Measurements from ENCODE around the gene SERPINE3. TPM values are rescaled to one million over a fixed set of nuclear protein-coding genes. Genes with fewer than 3 reads are reported as not detected.

Gene SERPINE3
- total RNA-seq, 4 donors from 2014 or later = 0.12 TPM; not detected in 3

DNA sequence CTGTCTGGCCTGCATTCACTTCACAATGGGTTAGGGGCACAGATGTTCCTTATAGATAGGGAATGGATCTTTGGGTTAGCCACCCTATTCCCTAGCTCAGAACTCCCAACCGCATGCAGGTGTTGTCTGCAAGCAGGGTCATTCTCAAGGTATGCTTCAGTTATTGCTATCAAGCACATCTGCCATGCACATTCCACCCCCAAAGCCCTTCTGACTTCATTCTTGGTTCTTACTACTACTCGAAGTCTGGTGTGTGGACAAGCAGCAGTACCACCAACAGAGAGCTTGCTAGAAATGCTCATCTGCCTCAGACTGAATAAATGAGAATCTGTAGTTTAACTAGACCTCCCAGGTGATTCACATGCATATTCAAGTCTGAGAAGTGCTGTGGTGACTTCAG lies 31.3 kb downstream of the SERPINE3 start:
- intact Hi-C loops (cut with DNase I; ENCODE audit: low total_unique reads) = no loop called here
- DNase-seq (ENCODE audit: low spot score in 2 of 2) = no peak
- 79% methylated on average over 2 of the region's 2 CpGs for WGBS, 2 donors
- no peak overlapping the region for H3K4me3 ChIP-seq (ENCODE audit: low read depth, poor library complexity, severe bottlenecking)
- TF ChIP-seq POLR2A (IDR thresholded peaks at IDR 0.05) = no peak
- TF ChIP-seq, protein P1, sequence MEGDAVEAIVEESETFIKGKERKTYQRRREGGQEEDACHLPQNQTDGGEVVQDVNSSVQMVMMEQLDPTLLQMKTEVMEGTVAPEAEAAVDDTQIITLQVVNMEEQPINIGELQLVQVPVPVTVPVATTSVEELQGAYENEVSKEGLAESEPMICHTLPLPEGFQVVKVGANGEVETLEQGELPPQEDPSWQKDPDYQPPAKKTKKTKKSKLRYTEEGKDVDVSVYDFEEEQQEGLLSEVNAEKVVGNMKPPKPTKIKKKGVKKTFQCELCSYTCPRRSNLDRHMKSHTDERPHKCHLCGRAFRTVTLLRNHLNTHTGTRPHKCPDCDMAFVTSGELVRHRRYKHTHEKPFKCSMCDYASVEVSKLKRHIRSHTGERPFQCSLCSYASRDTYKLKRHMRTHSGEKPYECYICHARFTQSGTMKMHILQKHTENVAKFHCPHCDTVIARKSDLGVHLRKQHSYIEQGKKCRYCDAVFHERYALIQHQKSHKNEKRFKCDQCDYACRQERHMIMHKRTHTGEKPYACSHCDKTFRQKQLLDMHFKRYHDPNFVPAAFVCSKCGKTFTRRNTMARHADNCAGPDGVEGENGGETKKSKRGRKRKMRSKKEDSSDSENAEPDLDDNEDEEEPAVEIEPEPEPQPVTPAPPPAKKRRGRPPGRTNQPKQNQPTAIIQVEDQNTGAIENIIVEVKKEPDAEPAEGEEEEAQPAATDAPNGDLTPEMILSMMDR (IDR thresholded peaks at IDR 0.05) = no peak

- 95% methylated on average over 6 of the region's 6 CpGs for WGBS, 2 donors
- TF ChIP-seq POLR2A (IDR thresholded peaks at IDR 0.05) = no peak
- TF ChIP-seq, protein P1 (IDR thresholded peaks at IDR 0.05) = no peak
- H3K4me3 ChIP-seq (ENCODE audit: low read depth, poor library complexity, severe bottlenecking) = no peak overlapping the region
- intact Hi-C loops (cut with DNase I; ENCODE audit: low total_unique reads) = no loop called here
- no peak for DNase-seq (ENCODE audit: low spot score in 2 of 2)
Measured at GRCh38 chr13:51371768-51372399, 32.4 kb downstream of the SERPINE3 start.

- 94 to 99% methylated on average over 2 of the region's 2 CpGs for WGBS, 2 donors
- no peak for TF ChIP-seq POLR2A (IDR thresholded peaks at IDR 0.05)
- TF ChIP-seq, protein P1 (IDR thresholded peaks at IDR 0.05) = no peak
- intact Hi-C loops (cut with DNase I; ENCODE audit: low total_unique reads) = no loop called here
- H3K4me3 ChIP-seq (ENCODE audit: low read depth, poor library complexity, severe bottlenecking) = no peak overlapping the region
- no peak for DNase-seq (ENCODE audit: low spot score in 2 of 2)
Measured at GRCh38 chr13:51373451-51373850, 34.0 kb downstream of the SERPINE3 start.

- intact Hi-C loops (cut with DNase I; ENCODE audit: low total_unique reads) = no loop called here
- 52 to 56% methylated on average over 4 of the region's 4 CpGs for WGBS, 2 donors
- H3K4me3 ChIP-seq (ENCODE audit: low read depth, poor library complexity, severe bottlenecking) = no peak overlapping the region
- DNase-seq (ENCODE audit: low spot score in 2 of 2) = no peak
- TF ChIP-seq, protein P1 (IDR thresholded peaks at IDR 0.05) = no peak
- no peak for TF ChIP-seq POLR2A (IDR thresholded peaks at IDR 0.05)
Measured at GRCh38 chr13:51380269-51380668, 40.8 kb downstream of the SERPINE3 start.

- intact Hi-C loops (cut with DNase I; ENCODE audit: low total_unique reads) = no loop called here
- H3K4me3 ChIP-seq (ENCODE audit: low read depth, poor library complexity, severe bottlenecking) = no peak overlapping the region
- 91 to 94% methylated on average over 2 of the region's 2 CpGs for WGBS, 2 donors
- no peak for DNase-seq (ENCODE audit: low spot score in 2 of 2)
- no peak for TF ChIP-seq POLR2A (IDR thresholded peaks at IDR 0.05)
- TF ChIP-seq, protein P1 (IDR thresholded peaks at IDR 0.05) = no peak
Measured at GRCh38 chr13:51385114-51385513, 45.6 kb downstream of the SERPINE3 start.

DNA sequence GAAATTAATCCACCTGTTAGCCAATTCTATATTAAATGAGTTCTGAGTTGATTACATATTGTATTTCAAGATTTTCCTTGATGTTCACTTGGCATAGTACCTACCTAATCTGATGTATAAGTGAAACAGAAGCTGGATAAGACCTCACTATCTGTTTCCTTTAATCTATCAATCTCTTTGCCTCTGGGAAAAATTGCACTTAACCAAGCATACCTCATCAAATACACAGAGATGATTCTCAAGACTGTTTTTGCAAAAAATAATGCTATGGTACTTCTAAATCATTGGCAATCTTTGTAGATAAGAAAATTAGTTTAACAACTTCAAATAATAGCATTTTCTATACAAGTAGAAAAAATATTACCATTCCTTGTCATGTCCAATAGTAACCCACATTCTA lies 55.2 kb downstream of the SERPINE3 start:
- H3K4me3 ChIP-seq (ENCODE audit: low read depth, poor library complexity, severe bottlenecking) = no peak overlapping the region
- no peak for DNase-seq (ENCODE audit: low spot score in 2 of 2)
- TF ChIP-seq POLR2A (IDR thresholded peaks at IDR 0.05) = no peak
- TF ChIP-seq, protein P1 (IDR thresholded peaks at IDR 0.05) = no peak
- intact Hi-C loops (cut with DNase I; ENCODE audit: low total_unique reads) = no loop called here
